ENCODE results near the gene RAB44.

GRCh38 chr6:36700831-36701230 is 3.2 kb downstream of the RAB44 start:
- no peak for TF ChIP-seq CTCF (IDR thresholded peaks at IDR 0.05)
- TF ChIP-seq POLR2A (IDR thresholded peaks at IDR 0.05), result no peak
- TF ChIP-seq EP300 (IDR thresholded peaks at IDR 0.05), result no peak
